ENCODE measurements around the gene NUP98.
"Not testable (repeated sequence)": the region's sequence is repeated elsewhere in the genome, so short reads cannot be mapped to it uniquely, and the experiment has no call there.

The NUP98 gene

GRCh38 chr11:3799143-3799542 is 1.8 kb upstream of the NUP98 start:
- no peak for FAIRE-seq

DNA sequence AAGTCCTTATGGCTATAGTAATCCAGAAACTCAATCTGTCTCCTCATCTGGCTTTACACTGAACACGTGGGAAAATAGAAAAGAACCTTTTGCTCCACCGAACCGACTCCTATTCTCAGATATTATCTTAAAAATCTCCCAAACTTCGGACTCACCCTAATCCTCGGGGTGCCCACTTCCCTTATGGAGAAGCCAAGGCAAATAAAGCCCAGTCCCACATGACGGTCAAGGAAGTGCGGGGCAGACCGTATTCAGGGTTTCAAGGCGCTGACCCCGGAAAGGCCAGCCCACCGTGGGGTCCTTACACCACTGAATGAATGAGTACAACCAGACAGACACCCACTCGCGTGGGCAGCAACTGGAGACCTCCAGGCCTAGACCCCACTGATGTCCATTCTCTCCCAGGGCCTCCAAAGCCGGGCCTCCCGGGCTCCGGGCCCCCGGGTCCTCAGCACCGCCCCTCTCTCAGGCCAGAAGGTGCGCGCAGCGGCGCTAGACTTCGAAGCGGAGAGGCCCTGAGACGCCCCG is 489 bp downstream of the NUP98 start:
- DNase-seq (ENCODE audit: low spot score) (peak; percentile 57), FAIRE-seq (no peak)

More at GRCh38 chr11:3799143-3799542, 1.8 kb upstream of the NUP98 start:
- DNase-seq (ENCODE audit: low spot score), result no peak

GRCh38 chr11:3796346-3796745 is 1.0 kb downstream of the NUP98 start:
- FAIRE-seq (no peak), DNase-seq (ENCODE audit: low spot score) (no peak)

DNA sequence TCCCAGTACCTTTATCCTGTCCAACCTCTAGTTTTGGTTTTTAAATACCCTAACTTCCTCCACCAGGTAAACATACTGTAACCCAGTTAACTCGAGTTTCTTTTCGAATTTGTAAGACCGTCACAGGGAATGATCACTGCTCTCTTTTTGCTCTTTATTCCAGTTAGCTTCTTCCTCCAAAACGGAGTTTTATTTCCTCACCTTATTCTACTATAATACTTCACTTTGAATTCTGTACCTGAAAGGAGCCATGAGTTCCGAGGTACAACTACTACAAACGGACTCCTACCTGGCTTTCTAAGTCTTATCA is 1.4 kb downstream of the NUP98 start:
- FAIRE-seq (no peak), DNase-seq (ENCODE audit: low spot score) (no peak)

DNA sequence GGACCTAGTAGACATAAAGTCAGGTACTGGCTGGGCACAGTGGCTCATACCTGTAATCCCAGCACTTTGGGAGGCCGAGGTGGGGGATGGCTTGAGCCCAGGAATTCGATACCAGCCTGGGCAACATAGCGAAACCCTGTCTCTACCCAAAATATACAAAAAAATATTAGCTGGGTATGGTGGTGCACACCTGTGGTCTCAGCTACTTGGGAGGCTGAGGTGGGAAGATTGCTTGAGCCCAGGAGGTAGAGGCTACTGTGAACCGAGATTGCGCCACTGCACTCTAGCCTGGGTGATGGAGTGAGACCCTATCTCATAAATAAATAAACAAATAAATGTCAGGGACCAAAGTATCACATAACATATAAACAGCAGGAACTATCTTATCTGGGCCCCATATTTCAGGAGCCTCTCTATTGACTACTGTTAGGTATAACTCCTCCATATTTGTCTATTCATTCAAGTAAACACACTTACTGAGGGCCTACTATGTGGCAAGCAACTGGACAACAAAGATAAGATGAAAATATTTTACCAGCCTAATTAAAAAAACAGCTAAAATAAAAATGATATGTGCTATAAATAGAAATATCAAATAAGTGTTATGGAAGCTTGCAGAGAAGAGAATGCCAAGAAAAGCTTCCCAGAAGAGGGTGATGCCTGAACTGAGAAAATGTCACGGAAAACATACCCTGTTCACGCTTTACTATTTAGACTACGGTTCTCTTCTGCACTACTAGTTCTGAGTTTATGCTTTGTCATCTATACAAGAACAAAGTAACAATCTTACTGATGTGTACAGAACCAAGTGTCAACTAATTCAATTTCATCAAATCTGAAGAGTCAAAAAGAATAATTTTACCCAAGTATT is 2.0 kb downstream of the NUP98 start:
- DNase-seq (ENCODE audit: low spot score) (no peak), FAIRE-seq (no peak)

DNA sequence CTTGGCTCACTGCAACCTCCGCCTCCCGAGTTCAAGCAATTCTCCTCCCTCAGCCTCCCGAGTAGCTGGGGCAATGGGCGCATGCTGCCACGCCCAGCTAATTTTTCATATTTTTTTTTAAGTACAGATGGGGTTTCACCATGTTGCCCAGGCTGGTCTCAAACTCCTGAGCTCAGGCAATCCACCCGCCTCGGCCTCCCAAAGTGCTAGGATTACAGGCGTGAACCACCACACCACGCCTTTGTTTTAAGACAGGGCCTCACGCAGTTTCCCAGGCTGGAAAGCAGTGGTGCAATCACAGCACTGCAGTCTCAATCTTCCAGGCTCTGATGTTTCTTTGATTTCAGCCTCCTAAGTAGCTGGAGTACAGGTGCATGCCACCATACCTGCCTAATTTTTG is 3.0 kb downstream of the NUP98 start:
- FAIRE-seq, result not testable (repeated sequence)

GRCh38 chr11:3786781-3787428 is 10.4 kb downstream of the NUP98 start:
- no peak for DNase-seq (ENCODE audit: low spot score)
- FAIRE-seq, result no peak

More for the DNA sequence above, 3.0 kb downstream of the NUP98 start:
- not testable (repeated sequence) for DNase-seq (ENCODE audit: low spot score)

GRCh38 chr11:3783611-3784010 is 13.7 kb downstream of the NUP98 start:
- FAIRE-seq (no peak), DNase-seq (ENCODE audit: low spot score) (no peak)

GRCh38 chr11:3782963-3783362 is 14.4 kb downstream of the NUP98 start:
- no peak for DNase-seq (ENCODE audit: low spot score)
- FAIRE-seq, result no peak

DNA sequence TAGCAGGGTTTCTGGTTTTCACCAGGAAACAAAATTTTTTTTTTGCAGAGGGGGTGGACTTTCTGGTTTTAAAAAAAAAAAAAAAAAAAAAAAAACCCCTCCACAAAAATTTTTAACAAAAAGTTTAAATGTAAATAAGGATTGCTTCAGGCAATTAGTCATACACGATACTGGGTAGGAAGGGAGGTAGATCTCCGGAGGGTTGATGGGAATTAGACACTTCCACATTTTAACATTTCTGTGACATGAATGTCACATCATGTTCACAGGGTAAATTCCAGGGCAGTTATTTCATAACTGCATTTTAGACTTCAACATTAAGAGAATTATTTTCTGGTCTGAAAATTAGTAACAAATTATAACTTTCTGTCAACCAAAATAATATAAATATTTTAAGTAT is 15.9 kb downstream of the NUP98 start:
- FAIRE-seq (no peak), DNase-seq (ENCODE audit: low spot score) (no peak)

GRCh38 chr11:3775736-3776406 is 21.5 kb downstream of the NUP98 start:
- no peak for DNase-seq (ENCODE audit: low spot score)
- no peak for FAIRE-seq

DNA sequence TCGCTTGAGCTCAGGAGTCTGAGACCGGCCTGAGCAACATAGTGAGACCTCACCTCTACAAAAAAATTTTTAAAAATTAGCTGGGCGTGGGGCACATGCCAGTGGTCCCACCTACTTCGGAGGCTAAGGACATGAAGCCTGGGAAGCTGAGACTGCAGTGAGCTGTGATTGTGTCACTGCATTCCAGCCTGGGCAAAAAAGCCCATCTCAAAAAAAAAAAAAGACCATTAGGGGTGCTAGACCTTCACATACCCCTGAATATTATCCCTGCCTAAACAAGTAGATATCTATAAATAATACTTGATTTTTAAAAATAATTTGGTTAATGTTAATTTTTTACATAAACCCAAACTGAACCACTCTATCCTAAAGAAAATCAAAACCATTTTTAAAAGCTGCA is 24.2 kb downstream of the NUP98 start:
- FAIRE-seq (no peak), DNase-seq (ENCODE audit: low spot score) (no peak)

DNA sequence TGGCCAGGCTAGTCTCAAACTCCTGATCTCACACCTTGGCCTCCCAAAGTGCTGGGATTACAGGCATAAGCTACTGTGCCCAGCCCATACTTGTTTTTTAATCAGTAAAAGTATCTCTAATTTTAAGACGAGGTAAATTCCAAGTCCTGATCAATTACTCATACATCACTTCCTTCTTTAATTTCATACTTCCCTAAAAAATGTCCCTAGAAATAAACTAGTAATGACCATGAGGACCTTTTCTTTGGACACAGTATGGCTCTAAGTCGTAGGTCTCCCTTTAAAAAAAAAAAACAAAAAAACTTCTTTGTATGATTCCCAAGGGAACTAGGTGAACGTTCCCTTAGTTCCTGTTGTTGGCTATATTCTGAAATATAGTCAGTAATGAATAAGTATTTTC is 29.8 kb downstream of the NUP98 start:
- no peak for DNase-seq (ENCODE audit: low spot score)
- no peak for FAIRE-seq

DNA sequence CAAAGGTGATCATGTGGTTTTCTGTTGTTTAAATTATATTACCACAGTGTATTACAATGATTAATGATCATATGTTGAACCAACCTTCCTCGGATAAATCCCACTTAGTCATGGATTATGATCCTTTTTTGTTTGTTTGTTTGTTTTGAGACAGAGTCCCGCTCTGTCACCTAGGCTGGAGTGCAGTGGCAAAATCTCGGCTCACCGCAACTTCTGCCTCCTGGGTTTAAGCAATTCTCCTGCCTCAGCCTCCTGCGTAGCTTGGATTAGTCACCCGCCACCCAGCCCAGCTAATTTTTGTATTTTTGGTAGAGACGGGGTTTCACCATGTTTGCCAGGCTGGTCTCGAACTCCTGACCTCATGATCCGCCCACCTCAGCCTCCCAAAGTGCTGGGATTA is 30.5 kb downstream of the NUP98 start:
- DNase-seq (ENCODE audit: low spot score); FAIRE-seq: not testable (repeated sequence)

- no peak for DNase-seq (ENCODE audit: low spot score)
- FAIRE-seq, result no peak
These were observed 33.1 kb downstream of the NUP98 start for GRCh38 chr11:3764266-3764665.

DNA sequence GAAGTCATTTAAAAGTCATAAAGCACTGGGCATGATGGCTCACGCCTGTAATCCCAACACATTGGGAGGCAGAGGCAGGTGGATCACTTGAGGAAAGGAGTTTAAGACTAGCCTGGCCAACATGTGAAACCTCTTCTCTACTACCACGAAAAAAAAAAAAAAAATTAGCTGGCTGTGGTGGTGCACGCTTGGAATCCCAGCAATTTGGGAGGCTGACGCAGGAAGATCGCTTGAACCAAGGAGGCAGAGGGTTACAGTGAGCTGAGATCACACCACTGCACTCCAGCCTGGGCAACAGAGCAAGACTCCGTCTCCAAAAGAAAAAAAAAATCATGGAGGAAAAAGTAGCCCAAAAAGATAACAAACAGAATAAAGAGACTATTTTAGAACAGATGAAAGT is 42.2 kb downstream of the NUP98 start:
- FAIRE-seq (no peak), DNase-seq (ENCODE audit: low spot score) (no peak)

GRCh38 chr11:3753110-3753509 is 44.2 kb downstream of the NUP98 start:
- no peak for DNase-seq (ENCODE audit: low spot score)
- FAIRE-seq, result no peak

DNA sequence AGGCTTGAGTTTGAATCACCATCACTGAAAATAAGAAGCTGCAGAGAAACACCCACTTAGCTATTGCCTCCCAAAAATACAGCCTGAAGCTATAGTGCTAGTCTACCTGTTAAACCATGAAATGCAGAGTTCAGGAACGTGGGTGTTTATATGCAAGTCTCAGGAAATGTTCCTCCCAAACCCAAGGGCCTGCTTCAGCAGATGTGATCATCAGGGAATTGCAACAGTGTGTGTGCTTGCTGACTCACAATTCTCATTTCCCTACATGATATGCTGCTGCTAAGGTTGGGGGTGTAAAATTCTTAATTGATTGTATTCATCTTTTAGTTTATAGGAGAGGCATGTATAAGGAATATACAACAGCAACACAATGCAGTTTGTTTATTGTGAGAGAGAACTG is 49.6 kb downstream of the NUP98 start:
- no peak for FAIRE-seq
- DNase-seq (ENCODE audit: low spot score), result no peak

- FAIRE-seq, result no peak
- DNase-seq (ENCODE audit: low spot score), result no peak
These were observed 52.2 kb downstream of the NUP98 start for GRCh38 chr11:3745161-3745560.

DNA sequence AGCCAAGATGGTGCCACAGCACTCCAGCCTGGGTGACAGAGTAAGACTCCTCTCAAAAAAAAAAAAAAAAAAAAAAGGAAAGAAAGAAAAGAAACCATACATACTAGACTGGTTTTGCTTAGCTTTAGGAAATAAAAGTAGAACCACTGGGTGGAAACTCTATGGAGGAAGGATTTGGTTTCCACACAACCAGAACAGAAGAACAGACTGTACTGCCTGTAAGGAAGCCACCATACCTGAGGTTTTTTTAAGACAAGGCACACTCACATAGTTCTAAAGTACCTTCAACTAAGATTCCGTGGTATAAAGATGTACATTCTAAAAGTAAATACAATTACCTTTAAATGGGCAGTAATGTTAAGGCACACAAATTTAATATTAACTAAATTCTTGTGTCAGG is 58.6 kb downstream of the NUP98 start:
- no peak for DNase-seq (ENCODE audit: low spot score)
- FAIRE-seq, result no peak

DNA sequence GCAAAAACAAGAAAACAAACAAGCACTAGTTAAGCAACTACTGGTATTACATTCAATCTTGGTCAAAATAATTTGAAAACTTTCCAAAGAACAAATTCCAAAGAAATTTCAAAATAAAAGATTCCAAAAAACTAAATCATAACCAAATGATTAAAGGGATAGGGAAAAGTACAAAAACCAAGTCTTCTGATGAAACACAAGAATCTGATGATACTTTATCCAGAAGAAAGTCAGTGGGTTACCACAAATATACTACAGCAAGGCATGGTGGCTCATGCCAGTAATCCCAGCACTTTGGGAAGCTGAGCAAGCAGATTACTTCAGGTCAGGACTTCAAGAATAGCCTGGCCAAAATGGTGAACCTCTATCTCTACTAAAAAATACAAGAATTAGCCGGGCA is 59.1 kb downstream of the NUP98 start:
- FAIRE-seq (no peak), DNase-seq (ENCODE audit: low spot score) (no peak)

DNA sequence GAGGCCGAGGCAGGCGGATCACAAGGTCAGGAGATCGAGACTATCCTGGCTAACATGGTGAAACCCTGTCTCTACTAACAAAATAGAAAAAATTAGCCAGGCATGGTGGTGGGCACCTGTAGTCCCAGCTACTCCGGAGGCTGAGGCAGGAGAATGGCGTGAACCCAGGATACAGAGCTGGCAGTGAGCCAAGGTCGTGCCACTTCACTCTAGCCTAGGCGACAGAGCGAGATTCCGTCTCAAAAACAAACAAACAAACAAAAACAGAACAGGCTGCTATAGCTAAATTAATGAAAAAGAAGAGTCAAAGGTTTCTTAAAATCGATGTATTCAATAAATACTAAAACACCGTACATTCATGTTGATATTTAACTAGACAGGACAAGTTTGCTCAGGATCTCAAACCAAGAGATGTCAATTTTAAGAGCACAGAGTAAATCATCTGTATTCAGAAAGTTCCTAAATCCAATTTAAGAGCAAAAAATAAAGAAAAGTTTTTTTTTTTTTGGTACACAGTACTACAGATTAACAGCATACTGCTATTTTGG is 59.9 kb downstream of the NUP98 start:
- DNase-seq (ENCODE audit: low spot score) (no peak), FAIRE-seq (no peak)
